Measurements from ENCODE around the gene SAP30L. TPM values are rescaled to one million over a fixed set of nuclear protein-coding genes. Genes with fewer than 3 reads are reported as not detected.

The SAP30L gene
- total and polyA plus RNA-seq, 10 donors = 17.4 to 43.5 (median 34.0) TPM

DNA sequence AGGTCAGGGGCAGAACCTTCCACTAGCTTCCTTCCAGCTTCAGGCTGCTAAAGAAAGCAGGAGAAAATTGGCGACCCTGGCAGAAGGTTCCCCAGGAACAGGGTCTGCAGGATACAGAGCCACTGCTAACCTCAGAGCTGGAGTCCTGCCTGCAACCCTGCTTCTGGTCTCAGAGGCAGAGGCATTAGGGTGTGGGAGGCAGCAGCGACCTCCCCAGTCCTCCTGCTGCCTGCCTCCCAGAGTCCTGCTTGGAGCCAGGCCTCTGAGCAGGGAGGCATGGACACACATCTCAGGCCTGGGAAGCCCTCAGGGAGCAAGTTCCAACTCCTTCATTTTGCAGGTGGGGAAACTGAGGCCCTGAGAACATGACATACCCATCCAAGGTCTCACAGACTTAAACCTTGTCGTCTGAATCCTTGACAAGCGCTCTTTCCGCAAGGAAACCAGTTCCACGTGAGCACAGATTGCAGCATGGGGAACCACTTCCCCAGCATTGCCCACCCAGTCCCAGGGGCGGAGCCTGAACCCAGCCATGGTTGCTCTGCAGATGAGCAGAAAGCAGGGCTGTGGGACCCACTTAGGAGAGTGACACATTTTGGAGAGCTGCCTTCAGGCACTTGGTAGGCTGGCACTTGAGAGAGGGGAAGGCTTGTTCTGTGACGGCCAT lies 60.4 kb downstream of the SAP30L start:
- Histone ChIP-seq H3K27ac (no peak overlapping the region), H3K4me3 (no peak overlapping the region), H3K36me3 (no peaks in the 10 kb centered on the region), H3K9me3 (no peaks in the 10 kb centered on the region), H3K27me3 (replicated peaks in 1 of 7) (peaks cover 0 to 6% (median 0%) of the 10 kb centered on the region in 7 donors), H3K4me1 (peaks cover 0 to 9% (median 0%) of the 10 kb centered on the region in 6 donors)
- TF ChIP-seq, protein P1, sequence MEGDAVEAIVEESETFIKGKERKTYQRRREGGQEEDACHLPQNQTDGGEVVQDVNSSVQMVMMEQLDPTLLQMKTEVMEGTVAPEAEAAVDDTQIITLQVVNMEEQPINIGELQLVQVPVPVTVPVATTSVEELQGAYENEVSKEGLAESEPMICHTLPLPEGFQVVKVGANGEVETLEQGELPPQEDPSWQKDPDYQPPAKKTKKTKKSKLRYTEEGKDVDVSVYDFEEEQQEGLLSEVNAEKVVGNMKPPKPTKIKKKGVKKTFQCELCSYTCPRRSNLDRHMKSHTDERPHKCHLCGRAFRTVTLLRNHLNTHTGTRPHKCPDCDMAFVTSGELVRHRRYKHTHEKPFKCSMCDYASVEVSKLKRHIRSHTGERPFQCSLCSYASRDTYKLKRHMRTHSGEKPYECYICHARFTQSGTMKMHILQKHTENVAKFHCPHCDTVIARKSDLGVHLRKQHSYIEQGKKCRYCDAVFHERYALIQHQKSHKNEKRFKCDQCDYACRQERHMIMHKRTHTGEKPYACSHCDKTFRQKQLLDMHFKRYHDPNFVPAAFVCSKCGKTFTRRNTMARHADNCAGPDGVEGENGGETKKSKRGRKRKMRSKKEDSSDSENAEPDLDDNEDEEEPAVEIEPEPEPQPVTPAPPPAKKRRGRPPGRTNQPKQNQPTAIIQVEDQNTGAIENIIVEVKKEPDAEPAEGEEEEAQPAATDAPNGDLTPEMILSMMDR (IDR thresholded peaks at IDR 0.05 in 8 of 11, conservative IDR thresholded peaks at IDR 0.05 in 3 of 11) = no peak
- 71 to 90% (median 87%) methylated on average over 7 to 8 of the region's 8 CpGs for WGBS, 5 donors
- DNase-seq = peak; percentile 68
- intact Hi-C loops (cut with DNase I; ENCODE audit: low total_unique reads) = no loop called here

DNA sequence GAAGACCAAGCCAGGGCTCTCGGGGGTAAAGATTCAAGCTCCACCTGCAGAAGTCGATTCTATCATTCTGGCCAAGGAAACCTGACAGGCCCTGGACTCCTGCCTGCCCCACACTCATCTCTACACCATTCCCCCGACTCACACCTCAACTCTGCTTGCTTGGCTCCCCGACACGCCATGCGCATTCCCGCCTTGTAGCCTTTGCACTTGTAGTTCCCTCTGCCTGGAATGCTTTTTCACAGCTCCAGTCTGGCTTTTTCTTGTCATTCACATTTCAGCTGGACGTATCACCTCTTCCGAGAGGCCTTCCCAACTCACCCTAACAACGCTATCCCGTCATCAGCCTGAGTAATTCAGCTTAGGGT lies 60.9 kb downstream of the SAP30L start:
- H3K27ac ChIP-seq = no peak overlapping the region
- intact Hi-C loops (cut with DNase I; ENCODE audit: low total_unique reads) = no loop called here
- no peaks in the 10 kb centered on the region for H3K9me3 ChIP-seq
- WGBS, 5 donors = 83 to 95% (median 87%) methylated on average over 11 of the region's 11 CpGs
- H3K4me3 ChIP-seq = no peak overlapping the region
- H3K4me1 ChIP-seq = peaks cover 0 to 9% (median 0%) of the 10 kb centered on the region in 6 donors
- no peak for TF ChIP-seq POLR2A (IDR thresholded peaks at IDR 0.05)
- no peak for TF ChIP-seq POLR2AphosphoS5 (IDR thresholded peaks at IDR 0.05)
- TF ChIP-seq, protein P1 (IDR thresholded peaks at IDR 0.05 in 8 of 11, conservative IDR thresholded peaks at IDR 0.05 in 3 of 11) = no peak
- peaks cover 0 to 11% (median 0%) of the 10 kb centered on the region in 7 donors for H3K27me3 ChIP-seq (replicated peaks in 1 of 7)
- DNase-seq = peak; percentile 28
- H3K36me3 ChIP-seq = no peaks in the 10 kb centered on the region

DNA sequence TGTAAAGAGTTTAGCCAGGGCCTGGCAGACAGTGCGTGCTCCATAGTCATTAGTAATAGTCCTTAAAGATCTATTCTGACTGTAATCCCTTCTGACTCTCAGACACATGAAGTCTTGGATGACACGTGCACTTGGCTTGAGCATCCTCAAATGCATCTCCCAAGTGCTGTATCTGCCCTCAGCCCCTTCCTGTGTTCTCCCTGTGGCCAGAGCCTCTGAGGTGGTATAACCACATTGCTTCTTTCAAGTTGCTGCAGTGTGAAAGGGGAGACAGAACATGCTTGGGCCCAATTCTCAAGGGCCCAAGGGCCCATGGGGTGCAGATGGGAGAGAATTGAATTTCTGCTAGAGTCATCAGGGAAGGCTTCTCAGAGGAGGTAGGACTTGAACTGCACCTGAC lies 62.3 kb downstream of the SAP30L start:
- Histone ChIP-seq H3K9me3 (no peaks in the 10 kb centered on the region), H3K4me1 (peaks cover 0 to 6% (median 0%) of the 10 kb centered on the region in 6 donors), H3K27ac (no peak overlapping the region), H3K27me3 (replicated peaks in 1 of 7) (peaks cover 0 to 7% (median 0%) of the 10 kb centered on the region in 7 donors), H3K4me3 (no peak overlapping the region), H3K36me3 (no peaks in the 10 kb centered on the region)
- WGBS, 5 donors = 63 to 82% (median 76%) methylated on average over 2 of the region's 2 CpGs
- intact Hi-C loops (cut with DNase I; ENCODE audit: low total_unique reads) = no loop called here
- TF ChIP-seq POLR2AphosphoS5 (IDR thresholded peaks at IDR 0.05) (no peak), POLR2A (IDR thresholded peaks at IDR 0.05) (no peak)
- TF ChIP-seq, protein P1 (IDR thresholded peaks at IDR 0.05 in 8 of 11, conservative IDR thresholded peaks at IDR 0.05 in 3 of 11) = no peak
- DNase-seq = peak; percentile 19

DNA sequence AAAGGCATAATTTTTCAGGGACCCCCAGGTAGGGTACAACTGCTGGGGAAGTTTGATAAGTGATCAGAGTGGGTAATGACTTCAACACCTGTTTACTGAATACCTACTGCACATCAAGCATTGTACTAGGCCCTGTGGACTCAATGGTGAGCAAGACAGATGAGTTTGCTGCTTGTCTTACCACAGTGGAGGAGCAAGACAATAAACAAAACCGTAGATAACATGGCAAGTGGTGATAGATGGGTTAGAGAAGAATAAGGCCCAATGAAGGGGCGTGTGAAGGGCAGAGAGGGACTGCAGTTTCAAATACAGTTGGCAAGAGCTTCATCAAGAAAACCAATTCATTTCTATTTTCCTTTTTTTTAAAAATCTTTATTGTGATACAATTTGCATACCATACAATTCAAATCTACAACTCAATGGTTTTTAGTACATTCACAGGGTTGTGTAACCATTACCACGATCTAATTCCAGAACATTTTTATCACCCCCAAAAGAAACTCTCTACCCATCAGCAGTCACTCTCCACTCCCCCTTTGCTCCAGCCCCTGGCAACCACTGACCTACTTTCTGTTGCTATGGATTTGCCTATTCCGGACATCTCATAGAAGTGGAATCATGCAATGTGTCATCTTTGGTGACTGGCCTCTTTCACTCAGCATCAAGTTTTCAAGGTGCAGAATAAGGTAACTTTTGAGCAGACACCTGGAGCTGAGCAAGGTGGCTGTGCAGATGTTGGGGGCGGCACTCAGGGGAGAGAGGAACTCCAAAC lies 64.2 kb downstream of the SAP30L start:
- intact Hi-C loops (cut with DNase I; ENCODE audit: low total_unique reads) = no loop called here
- H3K36me3 ChIP-seq = no peaks in the 10 kb centered on the region
- H3K9me3 ChIP-seq = no peaks in the 10 kb centered on the region
- no peak overlapping the region for H3K4me3 ChIP-seq
- TF ChIP-seq, protein P1 (IDR thresholded peaks at IDR 0.05 in 8 of 11, conservative IDR thresholded peaks at IDR 0.05 in 3 of 11) = no peak
- no peak for TF ChIP-seq POLR2A (IDR thresholded peaks at IDR 0.05)
- TF ChIP-seq POLR2AphosphoS5 (IDR thresholded peaks at IDR 0.05) = no peak
- peaks cover 0 to 25% (median 0%) of the 10 kb centered on the region in 7 donors for H3K27me3 ChIP-seq (replicated peaks in 1 of 7)
- H3K4me1 ChIP-seq = no peaks in the 10 kb centered on the region
- no peak for DNase-seq
- 60 to 76% (median 72%) methylated on average over 5 of the region's 5 CpGs for WGBS, 5 donors
- H3K27ac ChIP-seq = no peak overlapping the region
